ENCODE measurements around the gene C6orf132. TPM values are rescaled to one million over a fixed set of nuclear protein-coding genes. Genes with fewer than 3 reads are reported as not detected.
A peak's percentile ranks its signal among the peaks of the same experiment; 100 is the strongest.

The C6orf132 gene
- total RNA-seq, 1 donor from 2014 or later, result 13.5 TPM

GRCh38 chr6:42159431-42160024 is 17.1 kb upstream of the C6orf132 start:
- H3K36me3 ChIP-seq, result no peaks in the 10 kb centered on the region
- no peaks in the 10 kb centered on the region for H3K4me1 ChIP-seq
- no peak for ATAC-seq
- no peaks in the 10 kb centered on the region for H3K27me3 ChIP-seq (ENCODE audit: low read depth)
- intact Hi-C loops (cut with DNase I), result loop anchor here (10.0 kb wide), 1 partner anchor 85 kb away; no protein-coding TSS in a partner anchor
- H3K27ac ChIP-seq, result no peak overlapping the region
- H3K4me3 ChIP-seq, result no peak overlapping the region
- no peaks in the 10 kb centered on the region for H3K9me3 ChIP-seq
- no peak for DNase-seq
- TF ChIP-seq CTCF (IDR thresholded peaks at IDR 0.05), result no peak

GRCh38 chr6:42158631-42159030 is 16.2 kb upstream of the C6orf132 start:
- intact Hi-C loops (cut with DNase I), result no loop called here
- TF ChIP-seq CTCF (IDR thresholded peaks at IDR 0.05), result no peak
- Histone ChIP-seq H3K36me3 (no peaks in the 10 kb centered on the region), H3K4me1 (no peaks in the 10 kb centered on the region), H3K27ac (no peak overlapping the region), H3K9me3 (no peaks in the 10 kb centered on the region), H3K27me3 (ENCODE audit: low read depth) (no peaks in the 10 kb centered on the region), H3K4me3 (no peak overlapping the region)
- ATAC-seq (no peak), DNase-seq (no peak)

GRCh38 chr6:42158011-42158410 is 15.6 kb upstream of the C6orf132 start:
- Histone ChIP-seq H3K27me3 (ENCODE audit: low read depth) (no peaks in the 10 kb centered on the region), H3K4me1 (no peaks in the 10 kb centered on the region), H3K36me3 (no peaks in the 10 kb centered on the region), H3K27ac (no peak overlapping the region), H3K9me3 (no peaks in the 10 kb centered on the region), H3K4me3 (no peak overlapping the region)
- ATAC-seq, result peak; percentile 26 to 43
- TF ChIP-seq CTCF (IDR thresholded peaks at IDR 0.05), result no peak
- intact Hi-C loops (cut with DNase I), result no loop called here
- no peak for DNase-seq

- no peaks in the 10 kb centered on the region for H3K27me3 ChIP-seq (ENCODE audit: low read depth)
- H3K9me3 ChIP-seq, result no peaks in the 10 kb centered on the region
- no peak for ATAC-seq
- DNase-seq, result no peak
- H3K27ac ChIP-seq, result no peak overlapping the region
- H3K36me3 ChIP-seq, result no peaks in the 10 kb centered on the region
- intact Hi-C loops (cut with DNase I), result no loop called here
- no peak overlapping the region for H3K4me3 ChIP-seq
- TF ChIP-seq CTCF (IDR thresholded peaks at IDR 0.05), result no peak
- no peaks in the 10 kb centered on the region for H3K4me1 ChIP-seq
Observed at GRCh38 chr6:42156638-42157037, 14.2 kb upstream of the C6orf132 start.

- Histone ChIP-seq H3K27ac (no peak overlapping the region), H3K4me1 (no peaks in the 10 kb centered on the region), H3K36me3 (no peaks in the 10 kb centered on the region), H3K27me3 (ENCODE audit: low read depth) (no peaks in the 10 kb centered on the region), H3K4me3 (no peak overlapping the region), H3K9me3 (no peaks in the 10 kb centered on the region)
- ATAC-seq (no peak), DNase-seq (no peak)
- intact Hi-C loops (cut with DNase I), result no loop called here
- TF ChIP-seq CTCF (IDR thresholded peaks at IDR 0.05), result no peak
Observed at GRCh38 chr6:42155293-42155692, 12.9 kb upstream of the C6orf132 start.

Measured in lower lobe of right lung (tissue), 2 donors.